Stimulated activated CD4-positive, alpha-beta T cell treated with anti-CD3 and anti-CD28 coated beads, TNF-alpha, amount 100 ng/mL, for 1 hour (primary cell): ENCODE results near the gene SLC16A7.
A peak's percentile ranks its signal among the peaks of the same experiment; 100 is the strongest.
"Not testable (repeated sequence)": the region's sequence is repeated elsewhere in the genome, so short reads cannot be mapped to it uniquely, and the experiment has no call there.

Experiments used
- DNase-seq, 3 donors: peaks; one replicate each; pipeline ENCODE4 v3.0.0-alpha.2; 2020; ENCODE audit warnings: low read depth in 3 of 3, low spot score in 1 of 3

SLC16A7 gene

DNA sequence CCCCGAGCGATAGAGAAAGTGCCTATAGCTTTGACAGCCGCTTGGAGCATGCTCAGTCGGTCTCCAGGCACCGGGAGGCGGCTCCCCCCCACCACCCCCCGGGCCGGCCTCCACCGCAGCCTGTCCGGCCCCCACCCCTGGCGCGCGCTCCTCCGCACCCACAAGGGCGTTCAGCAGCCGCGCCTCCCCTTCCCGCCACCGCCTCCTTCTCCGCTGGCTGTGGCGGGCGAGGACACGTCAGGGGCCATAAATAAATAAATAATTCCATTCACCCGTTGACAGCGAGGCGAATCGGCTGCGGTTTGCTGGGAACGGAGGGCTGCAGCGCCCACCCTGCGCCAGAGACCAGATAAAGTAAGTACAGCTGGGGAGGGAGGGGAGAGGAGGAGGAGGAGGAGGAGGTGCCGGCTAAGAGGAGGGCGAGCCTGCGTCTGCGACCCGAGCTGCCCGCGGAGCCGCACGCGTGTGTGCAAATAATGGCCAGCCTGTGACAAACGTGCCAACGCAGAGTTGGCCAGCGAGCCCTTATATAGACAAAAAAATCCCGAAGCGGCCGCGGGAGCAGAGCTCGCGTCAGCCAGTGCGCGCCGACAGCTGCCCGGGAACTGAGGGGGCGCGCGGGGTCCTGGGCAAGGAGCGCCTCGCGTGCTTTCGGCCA is at the start of gene SLC16A7:
Gene SLC16A7 (plus strand): TSS at position 147 of the 658 bp plus-strand sequence. CDS start 108,773 bp downstream, outside the sequence.
- DNase-seq = peak; percentile 65 to 68 (median 65)

DNA sequence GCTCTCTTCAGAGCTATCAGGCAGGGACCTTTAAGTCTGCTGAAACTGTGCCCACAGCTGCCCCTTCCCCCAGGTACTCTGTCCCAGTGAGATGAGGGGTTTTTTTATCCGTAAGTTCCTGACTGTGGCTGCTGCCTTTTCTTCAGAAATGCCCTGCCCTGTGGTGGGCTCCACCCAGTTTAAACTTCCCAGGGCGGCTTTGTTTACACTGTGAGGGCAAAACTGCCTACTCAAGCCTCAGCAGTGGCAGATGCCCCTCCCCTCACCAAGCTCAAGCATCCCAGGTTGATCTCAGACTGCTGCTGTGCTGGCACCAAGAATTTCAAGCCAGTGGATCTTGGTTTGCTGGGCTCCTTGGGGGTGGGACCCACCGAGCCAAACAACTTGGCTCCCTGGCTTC is 46.9 kb upstream of the SLC16A7 start:
- DNase-seq = no peak

GRCh38 chr12:59559696-59560095 is 36.1 kb upstream of the SLC16A7 start:
- DNase-seq = no peak

GRCh38 chr12:59570145-59570544 is 25.7 kb upstream of the SLC16A7 start:
- no peak for DNase-seq

- DNase-seq = no peak
Measured at GRCh38 chr12:59574406-59574805, 21.4 kb upstream of the SLC16A7 start.

DNA sequence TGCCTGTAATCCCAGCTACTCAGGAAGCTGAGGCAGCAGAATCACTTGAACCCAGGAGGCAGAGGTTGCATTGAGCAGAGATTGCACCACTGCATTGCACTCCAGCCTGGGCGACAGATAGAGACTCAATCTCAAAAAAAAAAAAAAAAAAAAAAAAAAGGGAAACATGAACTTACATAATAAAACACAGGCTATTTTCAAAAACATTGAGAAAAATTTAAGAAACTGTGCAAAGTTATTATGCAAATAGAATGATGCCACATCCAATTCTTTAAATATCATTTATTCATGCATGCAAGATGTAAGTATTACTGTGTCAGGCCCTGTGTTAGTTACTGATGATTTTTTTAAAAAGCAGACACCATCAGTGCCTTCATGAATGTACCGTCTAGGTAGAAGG is 20.0 kb upstream of the SLC16A7 start:
- no peak for DNase-seq

DNA sequence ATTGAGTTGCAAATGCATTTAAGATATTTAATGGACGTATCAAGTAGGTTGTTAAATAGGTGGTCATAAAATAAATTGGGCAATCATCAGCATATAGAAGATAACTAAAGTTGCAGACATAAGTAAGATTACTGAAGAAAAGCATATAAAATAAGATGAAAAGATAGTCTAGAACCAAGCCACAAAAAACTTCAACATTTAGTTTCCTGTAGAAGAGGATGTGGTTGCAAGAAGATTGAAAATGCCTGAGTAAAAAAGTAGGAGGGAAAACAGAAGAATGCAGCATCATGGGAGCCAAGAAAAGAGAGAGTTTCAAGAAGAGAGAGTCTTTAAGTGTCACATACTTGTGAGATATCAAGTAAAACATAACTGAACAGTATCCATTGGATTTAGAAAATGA is 17.6 kb upstream of the SLC16A7 start:
- no peak for DNase-seq

DNA sequence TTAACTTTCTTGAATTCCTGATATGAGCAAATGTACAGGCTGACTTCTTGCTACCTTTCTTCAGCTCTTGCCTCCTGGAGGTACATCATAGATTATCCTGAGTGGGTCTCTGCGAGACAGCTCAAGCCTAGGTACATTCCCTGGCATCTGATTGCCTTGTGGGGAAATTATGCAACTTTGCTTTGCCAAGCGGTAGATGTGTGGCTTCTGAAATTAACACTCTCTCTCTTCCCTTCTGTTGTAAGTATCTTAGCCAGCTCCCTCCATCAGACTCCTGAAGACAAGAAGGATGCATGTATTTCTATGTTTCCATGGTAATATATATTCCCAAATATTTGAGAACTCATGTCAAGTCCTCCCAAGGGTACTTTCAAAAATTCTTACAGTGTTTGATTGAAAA is 16.2 kb upstream of the SLC16A7 start:
- DNase-seq = no peak

GRCh38 chr12:59580050-59580449 is 15.8 kb upstream of the SLC16A7 start:
- no peak for DNase-seq

GRCh38 chr12:59583003-59583712 is 12.7 kb upstream of the SLC16A7 start:
- DNase-seq = no peak

GRCh38 chr12:59587710-59588109 is 8.1 kb upstream of the SLC16A7 start:
- DNase-seq = no peak

DNA sequence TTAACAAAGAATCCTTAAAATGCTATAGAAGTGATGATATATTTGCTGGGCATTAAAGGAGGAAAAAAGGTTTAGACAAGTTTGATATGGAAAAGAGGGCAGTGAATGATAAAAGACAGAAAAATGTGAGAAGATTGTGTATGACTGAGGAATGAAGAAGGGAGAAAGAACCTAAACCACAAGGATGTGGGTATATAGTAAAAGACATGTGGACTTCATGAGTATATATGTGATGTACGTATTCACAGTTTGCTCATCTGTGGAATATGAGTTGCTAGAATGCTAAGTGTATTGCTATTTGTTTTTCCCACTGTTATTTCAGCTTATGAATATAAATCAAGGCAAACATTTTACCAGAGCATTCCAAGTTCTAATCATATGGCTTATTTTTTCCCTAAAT is 2.1 kb upstream of the SLC16A7 start:
- DNase-seq = no peak

GRCh38 chr12:59594943-59595500 is 807 bp upstream of the SLC16A7 start:
- no peak for DNase-seq

DNA sequence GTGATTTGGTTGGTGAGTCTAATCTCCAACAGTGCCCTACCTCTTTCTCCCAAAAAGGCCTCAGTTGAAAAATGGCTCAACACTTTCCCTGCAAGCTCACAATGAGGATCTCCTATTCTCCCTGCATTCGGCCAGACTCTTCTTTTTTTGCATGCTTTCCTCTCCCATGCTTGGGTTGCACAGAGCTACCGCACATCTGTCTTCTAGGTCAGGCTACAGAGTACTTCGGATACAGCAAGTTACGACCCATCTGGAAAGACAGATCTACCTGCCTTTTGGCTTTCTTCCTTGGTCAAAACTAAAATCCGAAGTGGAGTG is 305 bp upstream of the SLC16A7 start:
- no peak for DNase-seq

- peak; percentile 2 to 35 (median 33) for DNase-seq
Measured at GRCh38 chr12:59597385-59597781, 1.6 kb downstream of the SLC16A7 start.

GRCh38 chr12:59600171-59600570 is 4.3 kb downstream of the SLC16A7 start:
- no peak for DNase-seq

DNA sequence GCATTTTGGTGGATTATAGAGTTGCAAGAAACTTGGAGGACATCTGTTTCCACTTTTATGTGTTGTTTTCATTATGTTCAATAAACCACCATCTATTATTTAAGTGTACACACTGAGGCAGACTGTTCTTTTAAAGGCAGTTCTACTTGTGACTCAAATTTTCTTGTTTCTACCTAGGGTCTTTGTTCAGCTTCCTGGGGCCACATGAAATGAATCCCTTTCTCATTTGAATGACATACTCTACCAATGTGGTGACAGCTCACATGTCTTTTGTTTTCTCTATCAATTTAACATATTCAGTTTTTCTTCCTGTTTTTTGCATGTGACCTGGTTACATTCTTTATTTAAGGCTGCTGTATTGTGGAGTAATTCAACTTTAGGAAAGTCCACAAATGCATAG is 7.9 kb downstream of the SLC16A7 start:
- no peak for DNase-seq

GRCh38 chr12:59612823-59613434 is 17.1 kb downstream of the SLC16A7 start:
- not testable (repeated sequence) for DNase-seq

GRCh38 chr12:59615392-59616165 is 19.8 kb downstream of the SLC16A7 start:
- DNase-seq = no peak

DNA sequence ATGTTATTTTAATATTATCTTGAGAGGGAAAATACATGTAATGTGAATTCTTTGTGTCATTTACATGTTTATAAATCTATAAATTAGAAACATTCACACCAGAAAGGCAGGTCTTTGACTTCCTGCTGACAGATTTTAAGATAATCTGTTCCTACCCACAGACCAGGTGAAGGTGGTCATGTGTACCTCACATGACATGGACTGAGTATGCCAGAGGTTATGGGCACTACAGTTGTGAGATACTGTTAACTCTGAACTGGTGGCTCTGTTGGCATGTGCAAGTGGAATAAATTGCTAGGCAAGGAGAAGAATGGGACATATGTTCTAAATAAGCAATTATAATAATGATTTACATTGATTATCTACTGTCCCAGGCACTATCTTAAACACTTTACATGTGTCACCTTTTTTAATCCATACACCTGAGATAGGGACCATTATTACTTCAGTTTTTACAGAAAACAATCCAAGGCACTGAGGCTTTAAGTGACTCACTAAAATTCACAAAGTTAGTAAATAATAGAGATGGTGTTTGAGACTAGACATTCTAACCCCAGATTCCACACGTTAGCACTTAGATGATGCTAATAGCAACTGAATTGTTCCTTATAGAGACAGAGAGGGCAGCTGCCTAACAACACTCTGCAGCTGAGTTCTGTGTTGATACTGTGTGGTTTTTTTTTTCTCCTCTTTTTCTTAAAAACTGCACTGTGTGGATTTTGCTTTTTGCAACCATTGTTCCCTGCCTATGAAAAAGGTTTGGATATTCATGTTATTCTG is 23.8 kb downstream of the SLC16A7 start:
- no peak for DNase-seq

DNA sequence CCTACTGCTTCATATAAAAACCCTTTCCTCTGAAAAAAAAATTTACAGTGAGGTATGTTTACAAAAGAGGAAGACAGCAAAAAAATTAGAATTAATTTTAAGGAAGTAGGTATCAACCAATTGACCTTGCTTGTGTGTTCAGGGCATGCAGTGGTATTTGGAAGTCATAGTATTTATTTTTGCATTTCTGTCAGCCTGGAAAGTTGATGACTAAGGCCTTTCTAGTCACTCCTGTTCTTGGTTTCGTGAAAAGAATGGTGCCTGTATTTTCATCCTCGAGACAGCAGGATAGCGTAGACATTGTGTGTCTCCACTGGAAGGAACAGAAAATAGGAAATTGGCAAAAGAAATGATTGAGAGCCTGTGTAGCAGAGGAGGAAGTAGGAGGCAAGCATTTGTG is 24.5 kb downstream of the SLC16A7 start:
- DNase-seq = no peak
